ENCODE measurements around the gene MUS81. TPM values are rescaled to one million over a fixed set of nuclear protein-coding genes. Genes with fewer than 3 reads are reported as not detected.

The MUS81 gene
- total and polyA plus RNA-seq, 10 of the 15 experiments (the other 5 are each of a cell fraction or from before 2014, with no cell fraction given), result 11.8 to 76.1 (median 48.4) TPM

GRCh38 chr11:65851083-65851579 lies 9.1 kb upstream of the MUS81 start:
- no TSS peak for BruUV-seq (replicated peaks)
- CTCF ChIA-PET, result interaction anchor here (0.9 to 3.8 kb wide), 7 partner anchors 11 to 145 kb away, joined by 3 to 17 read pairs (median 3); partner anchors contain the start of gene FIBP
- peak; percentile 40 for ATAC-seq
- RAD21 ChIA-PET (ENCODE audit: unreplicated experiment), result interaction anchor here (1.2 kb wide), 1 partner anchor 33 kb away, joined by 4 read pairs; no protein-coding TSS in a partner anchor
- Histone ChIP-seq H3K4me2 (ENCODE audit: control insufficient read depth, insufficient read depth) (no peak overlapping the region), H3K79me2 (ENCODE audit: control insufficient read depth, insufficient read depth, low read length) (peaks cover 22% of the 10 kb centered on the region), H3K27ac (ENCODE audit: control insufficient read depth, insufficient read depth) (no peak overlapping the region), H3K27me3 (replicated peaks in 1 of 2; ENCODE audit: control insufficient read depth in 2 of 2, insufficient read depth in 2 of 2, low read length in 1 of 2) (no peaks in the 10 kb centered on the region), H2AFZ (ENCODE audit: control insufficient read depth, low read depth, low read length) (no peak overlapping the region), H3K9ac (ENCODE audit: control insufficient read depth, insufficient read depth, low read length) (no peak overlapping the region), H4K20me1 (ENCODE audit: control insufficient read depth, insufficient read depth) (peaks cover 17% of the 10 kb centered on the region), H3K36me3 (ENCODE audit: control insufficient read depth in 2 of 2, insufficient read depth in 2 of 2, low read length in 1 of 2) (peaks cover 31 to 40% of the 10 kb centered on the region in 2 experiments; a peak in 3 of 4 replicates), H3K4me3 (no peak overlapping the region), H3K4me1 (ENCODE audit: control insufficient read depth, insufficient read depth, low read length) (peaks cover 8% of the 10 kb centered on the region), H3K9me3 (replicated peaks; ENCODE audit: control insufficient read depth, insufficient read depth, low read length) (peaks cover 2% of the 10 kb centered on the region; the same call in 2 of the 3 replicates)
- in situ Hi-C loops (cut with MboI), result loop anchor here (25.0 kb wide), 1 partner anchor 1614 kb away; the partner anchor contains the start of genes DNAJC4, FKBP2, NUDT22 and PPP1R14B
- DNase-seq (ENCODE audit: low read depth, low spot score), result no peak
- WGBS (ENCODE audit: insufficient coverage, insufficient replicate concordance, low lambda C conversion rate, missing lambda C conversion rate), result 76% methylated on average over 14 of the region's 14 CpGs
- no peak for TF ChIP-seq ZNF622 (IDR thresholded peaks at IDR 0.05)
- no peak for TF ChIP-seq ZNF274 (IDR thresholded peaks at IDR 0.05; ENCODE audit: insufficient read depth, insufficient read length)
- TF ChIP-seq BCL3 (IDR thresholded peaks at IDR 0.05; ENCODE audit: borderline replicate concordance, insufficient read depth, low read depth, low read length, poor library complexity, severe bottlenecking), result peak; percentile 12
- no peak for TF ChIP-seq RELA (IDR thresholded peaks at IDR 0.05; ENCODE audit: borderline replicate concordance, partially characterized antibody)
- peak; percentile 9; the same call in 1 of the 2 replicates for TF ChIP-seq POLR2AphosphoS5 (IDR thresholded peaks at IDR 0.05; ENCODE audit: low read length)
- no peak for TF ChIP-seq E4F1 (IDR thresholded peaks at IDR 0.05; ENCODE audit: borderline replicate concordance, partially characterized antibody)
- TF ChIP-seq RB1 (IDR thresholded peaks at IDR 0.05; ENCODE audit: borderline replicate concordance), result no peak
- TF ChIP-seq STAT1 (conservative IDR thresholded peaks at IDR 0.05), result no peak
- no peak for TF ChIP-seq FOXM1 (IDR thresholded peaks at IDR 0.05; ENCODE audit: low read depth, low read length)
- peak; percentile 24 for TF ChIP-seq POLR2A (IDR thresholded peaks at IDR 0.05; ENCODE audit: low read depth, low read length)
- peak in 2 of 3 experiments; percentile 46 to 64; a peak in 4 of 6 replicates for TF ChIP-seq CTCF (IDR thresholded peaks at IDR 0.05 in 2 of 3, conservative IDR thresholded peaks at IDR 0.05 in 1 of 3; ENCODE audit: control insufficient read depth in 2 of 3, extremely low read depth in 1 of 3, insufficient read depth in 1 of 3, low read depth in 3 of 3, low read length in 3 of 3)
- TF ChIP-seq EP300 (IDR thresholded peaks at IDR 0.05; ENCODE audit: borderline replicate concordance in 1 of 2, control insufficient read depth in 1 of 2, low read depth in 2 of 2, low read length in 2 of 2), result no peak
- no peak for TF ChIP-seq POLR2AphosphoS2 (IDR thresholded peaks at IDR 0.05; ENCODE audit: low read depth, low read length)
- FAIRE-seq, result peak; percentile 38
- intact Hi-C loops (cut with micrococcal nuclease; ENCODE audit: unreplicated experiment), result no loop called here
- SMC1A ChIA-PET (ENCODE audit: uncharacterized antibody, unreplicated experiment), result interaction anchor here (1.0 kb wide), 1 partner anchor 33 kb away, joined by 3 read pairs; no protein-coding TSS in a partner anchor
- POLR2A ChIA-PET, result interaction anchor here (1.1 kb wide), 1 partner anchor 9 kb away, joined by 3 read pairs; the partner anchor contains the start of gene MUS81
